ENCODE measurements around the gene SIGLEC11. TPM values are rescaled to one million over a fixed set of nuclear protein-coding genes. Genes with fewer than 3 reads are reported as not detected.

The SIGLEC11 gene
- total and polyA plus RNA-seq, 2 of the 13 experiments (the other 11 are each of a cell fraction or from before 2014, with no cell fraction given) = not detected

DNA sequence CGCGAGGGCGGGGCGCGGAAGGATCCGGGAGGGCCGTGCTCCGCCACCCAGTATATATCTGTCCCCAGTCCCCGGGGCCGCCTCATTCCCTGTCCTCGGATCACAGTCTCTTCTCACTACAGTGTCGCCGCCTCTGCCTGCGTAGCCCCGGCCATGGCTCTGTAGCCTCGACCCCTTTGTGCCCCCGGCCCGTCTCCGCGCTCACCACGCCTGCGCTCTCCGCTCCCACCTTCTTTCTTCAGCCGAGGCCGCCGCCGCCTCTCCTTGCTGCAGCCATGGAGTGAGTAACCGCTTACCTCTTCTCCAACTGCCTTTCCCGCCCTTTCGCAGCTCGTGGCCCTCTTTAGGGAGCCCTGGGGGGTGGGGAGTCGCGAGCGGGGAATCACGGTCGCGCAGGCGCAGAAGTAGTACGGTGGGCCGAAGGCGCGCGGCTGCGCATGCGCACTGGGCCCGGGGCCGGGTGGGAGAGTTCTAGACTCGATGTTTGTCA, 31.8 kb downstream of the SIGLEC11 start, which contains the start of the genes ATF5 and NUP62 (continued):
- TF ChIP-seq ARID2 (CRISPR knock-in tag; IDR thresholded peaks at IDR 0.05; ENCODE audit: borderline replicate concordance) = peak; percentile 44; the same call in 1 of the 2 replicates
- TF ChIP-seq, protein P1, sequence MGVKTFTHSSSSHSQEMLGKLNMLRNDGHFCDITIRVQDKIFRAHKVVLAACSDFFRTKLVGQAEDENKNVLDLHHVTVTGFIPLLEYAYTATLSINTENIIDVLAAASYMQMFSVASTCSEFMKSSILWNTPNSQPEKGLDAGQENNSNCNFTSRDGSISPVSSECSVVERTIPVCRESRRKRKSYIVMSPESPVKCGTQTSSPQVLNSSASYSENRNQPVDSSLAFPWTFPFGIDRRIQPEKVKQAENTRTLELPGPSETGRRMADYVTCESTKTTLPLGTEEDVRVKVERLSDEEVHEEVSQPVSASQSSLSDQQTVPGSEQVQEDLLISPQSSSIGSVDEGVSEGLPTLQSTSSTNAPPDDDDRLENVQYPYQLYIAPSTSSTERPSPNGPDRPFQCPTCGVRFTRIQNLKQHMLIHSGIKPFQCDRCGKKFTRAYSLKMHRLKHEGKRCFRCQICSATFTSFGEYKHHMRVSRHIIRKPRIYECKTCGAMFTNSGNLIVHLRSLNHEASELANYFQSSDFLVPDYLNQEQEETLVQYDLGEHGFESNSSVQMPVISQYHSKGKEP (CRISPR knock-in tag; IDR thresholded peaks at IDR 0.05) = no peak
- TF ChIP-seq AHR (CRISPR knock-in tag; IDR thresholded peaks at IDR 0.05) = 0 out of 2 replicates have a peak, but pooled peaks have one; percentile 25
- no peak for TF ChIP-seq CENPX (CRISPR knock-in tag; IDR thresholded peaks at IDR 0.05)
- TF ChIP-seq SMAD1 (CRISPR knock-in tag; IDR thresholded peaks at IDR 0.05; ENCODE audit: borderline replicate concordance, low read depth) = peak; percentile 83; the same call in 1 of the 2 replicates
- no peak for TF ChIP-seq FOXP1 (IDR thresholded peaks at IDR 0.05)
- no peak; the same call in 1 of the 2 replicates for TF ChIP-seq FOXP1 (CRISPR knock-in tag; IDR thresholded peaks at IDR 0.05)
- peak; percentile 97 for TF ChIP-seq RBFOX2 (IDR thresholded peaks at IDR 0.05; ENCODE audit: low read depth, low read length)
- TF ChIP-seq, protein P2, sequence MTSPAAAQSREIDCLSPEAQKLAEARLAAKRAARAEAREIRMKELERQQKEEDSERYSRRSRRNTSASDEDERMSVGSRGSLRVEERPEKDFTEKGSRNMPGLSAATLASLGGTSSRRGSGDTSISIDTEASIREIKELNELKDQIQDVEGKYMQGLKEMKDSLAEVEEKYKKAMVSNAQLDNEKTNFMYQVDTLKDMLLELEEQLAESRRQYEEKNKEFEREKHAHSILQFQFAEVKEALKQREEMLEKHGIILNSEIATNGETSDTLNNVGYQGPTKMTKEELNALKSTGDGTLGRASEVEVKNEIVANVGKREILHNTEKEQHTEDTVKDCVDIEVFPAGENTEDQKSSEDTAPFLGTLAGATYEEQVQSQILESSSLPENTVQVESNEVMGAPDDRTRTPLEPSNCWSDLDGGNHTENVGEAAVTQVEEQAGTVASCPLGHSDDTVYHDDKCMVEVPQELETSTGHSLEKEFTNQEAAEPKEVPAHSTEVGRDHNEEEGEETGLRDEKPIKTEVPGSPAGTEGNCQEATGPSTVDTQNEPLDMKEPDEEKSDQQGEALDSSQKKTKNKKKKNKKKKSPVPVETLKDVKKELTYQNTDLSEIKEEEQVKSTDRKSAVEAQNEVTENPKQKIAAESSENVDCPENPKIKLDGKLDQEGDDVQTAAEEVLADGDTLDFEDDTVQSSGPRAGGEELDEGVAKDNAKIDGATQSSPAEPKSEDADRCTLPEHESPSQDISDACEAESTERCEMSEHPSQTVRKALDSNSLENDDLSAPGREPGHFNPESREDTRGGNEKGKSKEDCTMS (CRISPR knock-in tag; conservative IDR thresholded peaks at IDR 0.05) = peak; percentile 56; the same call in 1 of the 2 replicates
- peak; percentile 44; the same call in 1 of the 2 replicates for TF ChIP-seq ZNF205 (CRISPR knock-in tag; IDR thresholded peaks at IDR 0.05)
- TF ChIP-seq ZNF850 (CRISPR knock-in tag; conservative IDR thresholded peaks at IDR 0.05) = no peak
- peak; percentile 31; the same call in 1 of the 2 replicates for TF ChIP-seq FOSL2 (CRISPR knock-in tag; IDR thresholded peaks at IDR 0.05)
- TF ChIP-seq SMARCE1 (IDR thresholded peaks at IDR 0.05; ENCODE audit: borderline replicate concordance) = no peak
- no peak for TF ChIP-seq NFRKB (IDR thresholded peaks at IDR 0.05)
- TF ChIP-seq, protein P3, sequence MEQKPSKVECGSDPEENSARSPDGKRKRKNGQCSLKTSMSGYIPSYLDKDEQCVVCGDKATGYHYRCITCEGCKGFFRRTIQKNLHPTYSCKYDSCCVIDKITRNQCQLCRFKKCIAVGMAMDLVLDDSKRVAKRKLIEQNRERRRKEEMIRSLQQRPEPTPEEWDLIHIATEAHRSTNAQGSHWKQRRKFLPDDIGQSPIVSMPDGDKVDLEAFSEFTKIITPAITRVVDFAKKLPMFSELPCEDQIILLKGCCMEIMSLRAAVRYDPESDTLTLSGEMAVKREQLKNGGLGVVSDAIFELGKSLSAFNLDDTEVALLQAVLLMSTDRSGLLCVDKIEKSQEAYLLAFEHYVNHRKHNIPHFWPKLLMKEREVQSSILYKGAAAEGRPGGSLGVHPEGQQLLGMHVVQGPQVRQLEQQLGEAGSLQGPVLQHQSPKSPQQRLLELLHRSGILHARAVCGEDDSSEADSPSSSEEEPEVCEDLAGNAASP (CRISPR knock-in tag; IDR thresholded peaks at IDR 0.05; ENCODE audit: borderline replicate concordance) = peak; percentile 54; the same call in 1 of the 2 replicates
- TF ChIP-seq ZNF703 (CRISPR knock-in tag; IDR thresholded peaks at IDR 0.05; ENCODE audit: borderline replicate concordance) = peak; percentile 92
- no peak for TF ChIP-seq SKI (IDR thresholded peaks at IDR 0.05; ENCODE audit: partially characterized antibody)
- TF ChIP-seq DR1 (CRISPR knock-in tag; IDR thresholded peaks at IDR 0.05) = no peak
- TF ChIP-seq, protein P4, sequence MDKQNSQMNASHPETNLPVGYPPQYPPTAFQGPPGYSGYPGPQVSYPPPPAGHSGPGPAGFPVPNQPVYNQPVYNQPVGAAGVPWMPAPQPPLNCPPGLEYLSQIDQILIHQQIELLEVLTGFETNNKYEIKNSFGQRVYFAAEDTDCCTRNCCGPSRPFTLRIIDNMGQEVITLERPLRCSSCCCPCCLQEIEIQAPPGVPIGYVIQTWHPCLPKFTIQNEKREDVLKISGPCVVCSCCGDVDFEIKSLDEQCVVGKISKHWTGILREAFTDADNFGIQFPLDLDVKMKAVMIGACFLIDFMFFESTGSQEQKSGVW (CRISPR knock-in tag; IDR thresholded peaks at IDR 0.05; ENCODE audit: borderline replicate concordance) = peak; percentile 72; the same call in 1 of the 2 replicates
- no peak for TF ChIP-seq GTF2F1 (IDR thresholded peaks at IDR 0.05; ENCODE audit: low read length)
- peak; percentile 61; the same call in 1 of the 2 replicates for TF ChIP-seq RXRA (CRISPR knock-in tag; IDR thresholded peaks at IDR 0.05)
- TF ChIP-seq EZH2 (conservative IDR thresholded peaks at IDR 0.05; ENCODE audit: low read depth, low read length) = no peak
- no peak for TF ChIP-seq ZNF775 (CRISPR knock-in tag; IDR thresholded peaks at IDR 0.05; ENCODE audit: borderline replicate concordance)
- TF ChIP-seq, protein P5, sequence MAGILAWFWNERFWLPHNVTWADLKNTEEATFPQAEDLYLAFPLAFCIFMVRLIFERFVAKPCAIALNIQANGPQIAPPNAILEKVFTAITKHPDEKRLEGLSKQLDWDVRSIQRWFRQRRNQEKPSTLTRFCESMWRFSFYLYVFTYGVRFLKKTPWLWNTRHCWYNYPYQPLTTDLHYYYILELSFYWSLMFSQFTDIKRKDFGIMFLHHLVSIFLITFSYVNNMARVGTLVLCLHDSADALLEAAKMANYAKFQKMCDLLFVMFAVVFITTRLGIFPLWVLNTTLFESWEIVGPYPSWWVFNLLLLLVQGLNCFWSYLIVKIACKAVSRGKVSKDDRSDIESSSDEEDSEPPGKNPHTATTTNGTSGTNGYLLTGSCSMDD (CRISPR knock-in tag; IDR thresholded peaks at IDR 0.05) = no peak
- TF ChIP-seq ZNF747 (CRISPR knock-in tag; IDR thresholded peaks at IDR 0.05; ENCODE audit: borderline replicate concordance) = no peak; the same call in 1 of the 2 replicates
